Osteocyte (in vitro differentiated cells): ENCODE measurements around the gene GDPD5. TPM values are rescaled to one million over a fixed set of nuclear protein-coding genes. Genes with fewer than 3 reads are reported as not detected.
"Not testable (repeated sequence)": the region's sequence is repeated elsewhere in the genome, so short reads cannot be mapped to it uniquely, and the experiment has no call there.

Experiments
- DNase-seq: peaks from one replicate; pipeline ENCODE4 v3.0.0; 2021; ENCODE audit warnings: mixed read lengths; ENCODE audit not compliant: unreplicated experiment; ENCODE audit errors: extremely low spot score
- H3K27ac Mint-ChIP-seq: one replicate; pipeline ENCODE4 v1.8.0; 2021; ENCODE audit warnings: mild to moderate bottlenecking, mixed read lengths; ENCODE audit not compliant: unreplicated experiment
- H3K27me3 Mint-ChIP-seq: one replicate; pipeline ENCODE4 v1.8.0; 2021; ENCODE audit warnings: mixed read lengths; ENCODE audit not compliant: unreplicated experiment
- H3K36me3 Mint-ChIP-seq: one replicate; pipeline ENCODE4 v1.8.0; 2021; ENCODE audit warnings: mixed read lengths; ENCODE audit not compliant: unreplicated experiment
- H3K4me1 Mint-ChIP-seq: one replicate; pipeline ENCODE4 v1.8.0; 2021; ENCODE audit warnings: mixed read lengths; ENCODE audit not compliant: unreplicated experiment
- H3K4me3 Mint-ChIP-seq: one replicate; pipeline ENCODE4 v1.8.0; 2021; ENCODE audit warnings: mild to moderate bottlenecking, moderate library complexity, mixed read lengths; ENCODE audit not compliant: unreplicated experiment
- H3K9me3 Mint-ChIP-seq: one replicate; pipeline ENCODE4 v1.8.0; 2021; ENCODE audit warnings: mixed read lengths; ENCODE audit not compliant: unreplicated experiment
- total RNA-seq: library from RNA; stranded (reverse); gene quantifications from 2 replicates; pipeline ENCODE4 v1.2.1, GENCODE V29; 2021
- TF ChIP-seq, protein P1 (sequence below): fragments of 200-600 bp; sonication (generic); IDR thresholded peaks from 2 replicates; pipeline ENCODE4 v1.5.0; 2021; ENCODE audit warnings: antibody characterized with exemption, mild to moderate bottlenecking, moderate library complexity

The GDPD5 gene
- total RNA-seq, 1 donor from 2014 or later: 3.1 TPM

DNA sequence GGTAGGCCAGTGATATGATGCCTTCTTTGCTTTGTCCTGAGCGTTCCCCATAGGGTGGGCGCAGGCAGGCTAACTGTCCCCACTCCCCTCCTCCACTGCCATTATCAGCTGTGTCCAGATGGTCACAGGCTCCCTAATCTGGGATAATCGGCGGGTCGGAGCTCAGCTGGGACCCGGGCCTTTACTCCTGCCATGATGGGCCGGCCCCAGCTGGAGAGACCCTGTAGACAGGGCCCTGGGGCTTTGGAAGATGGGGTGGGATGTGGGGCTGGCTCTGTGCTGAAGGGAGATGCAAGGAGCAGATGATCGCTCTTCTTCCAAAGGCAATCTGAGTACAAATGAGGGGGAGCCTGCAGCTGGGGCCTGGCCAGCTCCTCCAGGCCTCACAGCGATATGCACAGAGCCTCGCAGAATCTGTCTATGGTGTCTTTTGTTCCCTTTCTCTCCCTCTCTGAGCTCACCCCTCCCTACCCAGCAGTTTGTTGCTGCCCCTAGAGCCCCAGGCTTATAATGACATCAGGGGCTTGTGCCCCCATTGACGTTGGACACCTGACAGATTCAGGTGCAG is 104.6 kb downstream of the GDPD5 start:
- TF ChIP-seq, protein P1, sequence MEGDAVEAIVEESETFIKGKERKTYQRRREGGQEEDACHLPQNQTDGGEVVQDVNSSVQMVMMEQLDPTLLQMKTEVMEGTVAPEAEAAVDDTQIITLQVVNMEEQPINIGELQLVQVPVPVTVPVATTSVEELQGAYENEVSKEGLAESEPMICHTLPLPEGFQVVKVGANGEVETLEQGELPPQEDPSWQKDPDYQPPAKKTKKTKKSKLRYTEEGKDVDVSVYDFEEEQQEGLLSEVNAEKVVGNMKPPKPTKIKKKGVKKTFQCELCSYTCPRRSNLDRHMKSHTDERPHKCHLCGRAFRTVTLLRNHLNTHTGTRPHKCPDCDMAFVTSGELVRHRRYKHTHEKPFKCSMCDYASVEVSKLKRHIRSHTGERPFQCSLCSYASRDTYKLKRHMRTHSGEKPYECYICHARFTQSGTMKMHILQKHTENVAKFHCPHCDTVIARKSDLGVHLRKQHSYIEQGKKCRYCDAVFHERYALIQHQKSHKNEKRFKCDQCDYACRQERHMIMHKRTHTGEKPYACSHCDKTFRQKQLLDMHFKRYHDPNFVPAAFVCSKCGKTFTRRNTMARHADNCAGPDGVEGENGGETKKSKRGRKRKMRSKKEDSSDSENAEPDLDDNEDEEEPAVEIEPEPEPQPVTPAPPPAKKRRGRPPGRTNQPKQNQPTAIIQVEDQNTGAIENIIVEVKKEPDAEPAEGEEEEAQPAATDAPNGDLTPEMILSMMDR: no peak
- no peak for DNase-seq
- H3K9me3 Mint-ChIP-seq: no peaks in the 10 kb centered on the region
- peaks cover 16% of the 10 kb centered on the region for H3K4me1 Mint-ChIP-seq
- H3K36me3 Mint-ChIP-seq: peaks cover 4% of the 10 kb centered on the region
- no peaks in the 10 kb centered on the region for H3K27me3 Mint-ChIP-seq
- H3K4me3 Mint-ChIP-seq: no peak overlapping the region
- H3K27ac Mint-ChIP-seq: no peak overlapping the region

- peaks cover 16% of the 10 kb centered on the region for H3K4me1 Mint-ChIP-seq
- DNase-seq: no peak
- H3K9me3 Mint-ChIP-seq: no peaks in the 10 kb centered on the region
- no peak overlapping the region for H3K4me3 Mint-ChIP-seq
- H3K36me3 Mint-ChIP-seq: peaks cover 4% of the 10 kb centered on the region
- TF ChIP-seq, protein P1: no peak
- no peaks in the 10 kb centered on the region for H3K27me3 Mint-ChIP-seq
- peak overlapping the region; percentile 18 for H3K27ac Mint-ChIP-seq
Observed at GRCh38 chr11:75420224-75421034, 105.3 kb downstream of the GDPD5 start.

DNA sequence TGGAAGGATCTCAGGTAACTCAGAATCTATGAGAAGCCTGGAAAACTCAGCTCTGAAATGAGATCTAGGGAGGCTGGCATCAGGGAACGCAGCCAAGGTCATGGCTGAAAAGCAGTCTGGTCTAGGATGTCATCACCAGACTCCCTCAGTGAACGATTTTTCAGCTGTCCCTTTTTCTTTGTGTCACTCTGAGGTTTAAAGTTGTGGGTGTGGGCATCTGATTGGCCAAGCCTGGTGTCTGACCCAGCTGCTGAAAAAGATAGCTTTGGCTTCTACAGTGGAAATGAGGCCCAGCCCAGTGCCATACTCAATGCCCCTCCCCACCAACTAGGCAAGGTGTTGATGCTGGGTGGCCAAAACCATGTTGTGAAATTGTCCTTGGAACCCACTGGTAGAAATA is 111.9 kb downstream of the GDPD5 start:
- Mint-ChIP-seq H3K27ac (no peak overlapping the region), H3K4me1 (peaks cover 12% of the 10 kb centered on the region), H3K4me3 (no peak overlapping the region), H3K36me3 (peaks cover 11% of the 10 kb centered on the region), H3K27me3 (no peaks in the 10 kb centered on the region), H3K9me3 (no peaks in the 10 kb centered on the region)
- no peak for DNase-seq
- TF ChIP-seq, protein P1: no peak

DNA sequence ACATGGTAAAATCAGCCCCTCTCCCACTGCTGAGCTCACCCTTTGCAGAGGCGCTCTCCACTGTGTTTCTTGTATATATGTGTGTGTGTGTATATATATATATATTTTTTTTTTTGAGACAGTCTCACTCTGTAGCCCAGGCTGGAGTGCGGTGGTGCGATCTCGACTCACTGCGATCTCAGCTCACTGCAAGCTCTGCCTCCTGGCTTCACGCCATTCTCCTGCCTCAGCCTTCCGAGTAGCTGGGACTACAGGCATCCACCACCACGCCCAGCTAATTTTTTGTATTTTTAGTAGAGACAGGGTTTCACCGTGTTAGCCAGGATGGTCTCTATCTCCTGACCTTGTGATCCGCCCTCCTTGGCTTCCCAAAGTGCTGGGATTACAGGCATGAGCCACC is 112.6 kb downstream of the GDPD5 start:
- not testable (repeated sequence) for H3K9me3 Mint-ChIP-seq, DNase-seq

GRCh38 chr11:75409971-75410370 is 115.8 kb downstream of the GDPD5 start:
- not testable (repeated sequence) for H3K27me3 Mint-ChIP-seq, H3K9me3 Mint-ChIP-seq, H3K4me1 Mint-ChIP-seq, H3K4me3 Mint-ChIP-seq, DNase-seq, H3K27ac Mint-ChIP-seq
- peaks cover 26% of the 10 kb centered on the region for H3K36me3 Mint-ChIP-seq

More for the DNA sequence above, 112.6 kb downstream of the GDPD5 start:
- H3K36me3 Mint-ChIP-seq: peaks cover 11% of the 10 kb centered on the region
- not testable (repeated sequence) for H3K4me1 Mint-ChIP-seq, H3K27me3 Mint-ChIP-seq, H3K27ac Mint-ChIP-seq, H3K4me3 Mint-ChIP-seq

DNA sequence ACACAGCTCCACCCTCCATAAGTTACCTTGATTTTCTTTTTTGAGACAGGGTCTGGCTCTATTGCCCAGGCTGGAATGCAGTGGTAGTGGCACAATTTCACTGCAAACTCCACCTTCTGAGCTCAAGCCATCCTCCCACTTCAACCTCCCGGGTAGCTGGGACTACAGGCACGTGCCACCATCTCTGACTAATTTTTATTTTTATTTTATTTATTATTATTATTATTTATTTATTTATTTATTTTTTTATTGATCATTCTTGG is 116.9 kb downstream of the GDPD5 start:
- Mint-ChIP-seq H3K4me1 (peaks cover 5% of the 10 kb centered on the region), H3K9me3 (no peaks in the 10 kb centered on the region), H3K36me3 (peaks cover 32% of the 10 kb centered on the region), H3K27me3 (no peaks in the 10 kb centered on the region), H3K4me3 (no peak overlapping the region), H3K27ac (no peak overlapping the region)
- TF ChIP-seq, protein P1: no peak
- DNase-seq: no peak
